ENCODE measurements around the gene ACTC1. TPM values are rescaled to one million over a fixed set of nuclear protein-coding genes. Genes with fewer than 3 reads are reported as not detected.

Gene ACTC1
- total and polyA plus RNA-seq, 2 donors (not counting 3 experiments of a cell fraction or from before 2014, with no cell fraction given), result 1.0 TPM; not detected in 1

DNA sequence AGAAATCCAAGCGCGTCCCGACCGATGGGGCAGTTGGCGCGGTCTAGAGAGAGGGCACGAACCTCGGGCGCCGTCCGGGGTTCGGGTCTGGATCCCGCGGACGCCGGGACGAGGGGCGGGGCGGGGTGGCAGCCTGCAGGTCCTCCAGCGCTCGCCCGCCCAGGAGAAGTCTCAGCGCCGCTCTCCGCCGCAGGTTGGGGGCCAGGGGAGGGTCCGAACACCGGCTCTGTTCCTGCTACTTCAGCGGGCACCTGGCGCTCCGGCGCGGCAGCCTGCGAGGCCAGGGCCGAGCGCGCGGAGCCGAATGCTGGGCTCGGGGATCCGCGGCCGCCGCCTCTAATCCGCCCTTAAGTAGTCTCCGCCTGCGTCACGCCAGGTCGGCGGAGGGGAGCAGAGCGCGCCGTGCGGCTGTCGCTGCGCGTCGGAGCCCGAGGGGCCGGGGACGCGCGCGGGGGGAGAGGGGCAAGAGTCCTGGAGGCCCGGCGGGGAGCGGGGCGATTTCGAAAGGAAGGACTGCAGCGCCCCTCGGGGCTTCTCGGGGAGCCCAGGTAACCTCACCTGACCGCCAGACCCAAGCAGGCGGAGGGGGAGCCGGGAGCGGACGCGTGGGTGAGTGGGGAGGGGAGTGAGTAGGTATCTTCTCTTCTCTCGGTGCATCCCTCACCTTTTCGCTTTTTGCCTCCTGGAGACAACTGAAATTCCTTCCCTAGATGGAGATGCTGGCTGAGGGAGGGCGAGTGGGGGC lies 40.5 kb downstream of the ACTC1 start, which contains the start of gene GJD2:
GJD2 (minus strand) TSS at position 325 of the 745 bp plus-strand sequence. CDS start 510 bp downstream, outside the sequence.
- Histone ChIP-seq H3K27me3 (ENCODE audit: control insufficient read depth in 2 of 2, insufficient read depth in 2 of 2, low read length in 2 of 2) (peaks cover 30 to 56% of the 10 kb centered on the region in 2 experiments), H3K4me2 (ENCODE audit: insufficient read depth, low read length) (peak within 1 kb of the TSS; percentile 8)
- intact Hi-C loops (cut with micrococcal nuclease), result no loop called here

DNA sequence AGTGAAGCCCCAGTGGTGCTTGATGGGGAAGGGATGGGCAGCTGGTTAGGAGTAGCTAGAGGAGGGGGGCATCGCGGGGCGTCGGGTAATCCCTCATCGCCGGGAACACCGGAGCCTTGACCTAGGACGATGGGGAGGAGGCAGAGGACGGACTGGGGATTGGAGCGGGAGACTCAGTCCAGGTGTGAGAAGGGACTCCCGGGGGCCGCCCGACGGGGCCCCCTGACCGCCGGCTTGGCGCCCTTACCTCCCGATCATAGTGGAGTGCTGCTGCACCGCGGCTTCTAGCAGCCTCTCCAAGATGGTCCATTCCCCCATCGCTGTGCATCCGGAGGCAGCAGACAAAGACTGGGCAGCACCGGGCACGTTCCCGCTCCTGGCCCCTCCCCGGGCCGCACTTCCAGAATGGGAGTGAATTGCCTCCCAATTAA lies 41.2 kb downstream of the ACTC1 start:
- H3K9me3 ChIP-seq (replicated peaks; ENCODE audit: control insufficient read depth, insufficient read depth, low read length), result no peaks in the 10 kb centered on the region
- intact Hi-C loops (cut with micrococcal nuclease) (no loop called here), dilution Hi-C loops (cut with MboI; ENCODE audit: extremely low pct_ligation_motif_present, low sequenced_read_pairs) (no loop called here)
- H3K27me3 ChIP-seq (ENCODE audit: control insufficient read depth in 2 of 2, insufficient read depth in 2 of 2, low read length in 2 of 2), result peaks cover 30 to 61% of the 10 kb centered on the region in 2 experiments
- no peak for DNase-seq (ENCODE audit: low read depth, low spot score)
- H3K9me1 ChIP-seq (replicated peaks; ENCODE audit: control insufficient read depth, extremely low read depth, insufficient read depth, low read length), result no peaks in the 10 kb centered on the region
- ChIA-PET POLR2A (no interaction called here), CTCF (interaction anchor here (1.4 kb wide), 1 partner anchor 11 kb away, joined by 3 read pairs; no protein-coding TSS in a partner anchor)
- no peaks in the 10 kb centered on the region for H3K36me3 ChIP-seq (ENCODE audit: control insufficient read depth in 2 of 2, extremely low read depth in 1 of 2, insufficient read depth in 2 of 2, low read length in 2 of 2)
- H3K4me1 ChIP-seq (ENCODE audit: control insufficient read depth, extremely low read depth, insufficient read depth, low read length), result no peaks in the 10 kb centered on the region
- H3K4me2 ChIP-seq (ENCODE audit: insufficient read depth, low read length), result no peak overlapping the region
- no peak overlapping the region for H3K27ac ChIP-seq (ENCODE audit: insufficient read depth, low read depth, low read length)
- H3K9ac ChIP-seq (replicated peaks; ENCODE audit: extremely low read depth, insufficient read depth, low read length), result no peak overlapping the region
- TF ChIP-seq MYC (IDR thresholded peaks at IDR 0.05; ENCODE audit: low read depth, low read length), result no peak
- TF ChIP-seq POLR2AphosphoS5 (IDR thresholded peaks at IDR 0.05; ENCODE audit: insufficient read depth, low read depth, low read length), result no peak
- no peak for TF ChIP-seq MAX (IDR thresholded peaks at IDR 0.05; ENCODE audit: insufficient read depth, insufficient read length)
- TF ChIP-seq EZH2 (IDR thresholded peaks at IDR 0.05; ENCODE audit: borderline replicate concordance, low read depth, low read length, severe bottlenecking), result no peak
- no peak for TF ChIP-seq GATA2 (IDR thresholded peaks at IDR 0.05; ENCODE audit: insufficient read depth, insufficient read length, low read depth, low read length)
- no peak for TF ChIP-seq FOS (IDR thresholded peaks at IDR 0.05; ENCODE audit: borderline replicate concordance, insufficient read depth, low read length)
- TF ChIP-seq CTCF (IDR thresholded peaks at IDR 0.05; ENCODE audit: extremely low read depth in 1 of 2, insufficient read depth in 1 of 2, low read depth in 1 of 2, low read length in 2 of 2), result no peak
- TF ChIP-seq JUN (IDR thresholded peaks at IDR 0.05; ENCODE audit: borderline replicate concordance, insufficient read depth, insufficient read length, low read depth), result no peak
- no peak for TF ChIP-seq POLR2A (IDR thresholded peaks at IDR 0.05; ENCODE audit: low read depth, low read length)
- no peaks in the 10 kb centered on the region for H3K79me2 ChIP-seq (ENCODE audit: control insufficient read depth, insufficient read depth, low read length)
- no peaks in the 10 kb centered on the region for H4K20me1 ChIP-seq (replicated peaks; ENCODE audit: control insufficient read depth, extremely low read depth, insufficient read depth, low read length)
- H3K4me3 ChIP-seq (replicated peaks in 1 of 3; ENCODE audit: insufficient read depth in 1 of 3, low read depth in 1 of 3, low read length in 3 of 3), result no peak overlapping the region
- no peak for FAIRE-seq
- no peak overlapping the region for H2AFZ ChIP-seq (ENCODE audit: low read depth, low read length)
- no TSS peak for BruUV-seq (replicated peaks)

More for the DNA sequence above, 40.5 kb downstream of the ACTC1 start, which contains the start of gene GJD2:
- POLR2A ChIA-PET, result no interaction called here
- Histone ChIP-seq H3K4me3 (replicated peaks in 1 of 3; ENCODE audit: insufficient read depth in 1 of 3, low read depth in 1 of 3, low read length in 3 of 3) (no peak within 1 kb of the TSS), H4K20me1 (replicated peaks; ENCODE audit: control insufficient read depth, extremely low read depth, insufficient read depth, low read length) (no peaks in the 10 kb centered on the region), H3K27ac (ENCODE audit: insufficient read depth, low read depth, low read length) (no peak within 1 kb of the TSS), H3K9me1 (replicated peaks; ENCODE audit: control insufficient read depth, extremely low read depth, insufficient read depth, low read length) (no peaks in the 10 kb centered on the region), H3K4me1 (ENCODE audit: control insufficient read depth, extremely low read depth, insufficient read depth, low read length) (no peaks in the 10 kb centered on the region), H3K79me2 (ENCODE audit: control insufficient read depth, insufficient read depth, low read length) (no peaks in the 10 kb centered on the region), H3K36me3 (ENCODE audit: control insufficient read depth in 2 of 2, extremely low read depth in 1 of 2, insufficient read depth in 2 of 2, low read length in 2 of 2) (no peaks in the 10 kb centered on the region), H2AFZ (ENCODE audit: low read depth, low read length) (no peak within 1 kb of the TSS), H3K9me3 (replicated peaks; ENCODE audit: control insufficient read depth, insufficient read depth, low read length) (no peaks in the 10 kb centered on the region), H3K9ac (replicated peaks; ENCODE audit: extremely low read depth, insufficient read depth, low read length) (no peak within 1 kb of the TSS)
- CTCF ChIA-PET, result no interaction called here
- FAIRE-seq (no peak), DNase-seq (ENCODE audit: low read depth, low spot score) (no peak)
- dilution Hi-C loops (cut with MboI; ENCODE audit: extremely low pct_ligation_motif_present, low sequenced_read_pairs), result no loop called here
- no TSS peak for BruUV-seq (replicated peaks)
- no peak for TF ChIP-seq GATA2 (IDR thresholded peaks at IDR 0.05; ENCODE audit: insufficient read depth, insufficient read length, low read depth, low read length)
- peak; percentile 97 for TF ChIP-seq EZH2 (IDR thresholded peaks at IDR 0.05; ENCODE audit: borderline replicate concordance, low read depth, low read length, severe bottlenecking)
